Esophagus muscularis mucosa (tissue), 4 donors: ENCODE data around the gene STIL. TPM values are rescaled to one million over a fixed set of nuclear protein-coding genes. Genes with fewer than 3 reads are reported as not detected.

Experiments used
- DNase-seq: peaks from one replicate; pipeline ENCODE4 v3.0.0-alpha.2; 2017; ENCODE audit errors: extremely low spot score
- H3K27ac ChIP-seq, 4 donors: fragments of 200-600 bp; sonication (generic); replicated peaks in 1 of 4; 1 replicate in 3 of 4; 2 replicates in 1 of 4; pipeline ENCODE4 v1.5.1; 2016 to 2019; ENCODE audit warnings: mild to moderate bottlenecking in 1 of 4
- H3K27me3 ChIP-seq, 4 donors: fragments of 200-600 bp; sonication (generic); one replicate each; pipeline versions ENCODE4 v1.5.1 to v1.6.0; 2016 to 2019
- H3K36me3 ChIP-seq, 4 donors: fragments of 200-600 bp; sonication (generic); one replicate each; pipeline ENCODE4 v1.5.1; 2016 to 2019
- H3K4me1 ChIP-seq, 4 donors: fragments of 200-600 bp; sonication (generic); one replicate each; pipeline ENCODE4 v1.5.1; 2016 to 2019
- H3K4me3 ChIP-seq, 4 donors: fragments of 200-600 bp; sonication (generic); 1 replicate in 2 of 4; 2 replicates in 2 of 4; pipeline ENCODE4 v1.5.1; 2016 to 2019; ENCODE audit warnings: mild to moderate bottlenecking in 4 of 4, moderate library complexity in 1 of 4
- H3K9me3 ChIP-seq, 4 donors: fragments of 200-600 bp; sonication (generic); 1 replicate in 3 of 4; 2 replicates in 1 of 4; pipeline ENCODE4 v1.5.1; 2016 to 2019
- CTCF ChIP-seq, 3 experiments: fragments of 200-600 bp in 2 of 3; fragments of 450-650 bp in 1 of 3; sonication (generic) in 2 of 3; IDR thresholded peaks; one replicate each; pipeline ENCODE4 v1.5.1; 2017 to 2019; ENCODE audit warnings: antibody characterized with exemption in 3 of 3, mild to moderate bottlenecking in 2 of 3, moderate library complexity in 1 of 3
- EP300 ChIP-seq: sonication (generic); formaldehyde crosslinking; IDR thresholded peaks from one replicate; pipeline ENCODE4 v1.6.1; 2017; ENCODE audit warnings: antibody characterized with exemption
- POLR2A ChIP-seq: fragments of 450-650 bp; IDR thresholded peaks from one replicate; pipeline ENCODE4 v1.6.1; 2017; ENCODE audit warnings: antibody characterized with exemption, moderate library complexity, mild to moderate bottlenecking, low read depth
- POLR2AphosphoS5 ChIP-seq, 2 donors: sonication (generic); formaldehyde crosslinking; IDR thresholded peaks; one replicate each; pipeline ENCODE4 v1.6.1; 2017; ENCODE audit warnings: antibody characterized with exemption in 2 of 2
- WGBS: methylation state at CpG from one replicate; pipeline ENCODE4 v1.1.5; 2018; 5-methylcytosine and 5-hydroxymethylcytosine counted together
- intact Hi-C: fragments of 100-400 bp; cut with DNase I; formaldehyde crosslinking; loops from one replicate; pipeline ENCODE4 v1.15.1; 2023
- total RNA-seq, 4 donors: library from RNA; depleted of rRNA; stranded (reverse); fragments of >200 nt; gene quantifications; one replicate each; pipeline versions ENCODE4 v1.1.0 to v1.2.1, GENCODE V29; 2016

The STIL gene
- total RNA-seq, 4 donors from 2014 or later, result 0.06 to 2.5 (median 0.78) TPM

- Histone ChIP-seq H3K9me3 (no peaks in the 10 kb centered on the region), H3K36me3 (peaks cover 0 to 11% (median 4%) of the 10 kb centered on the region in 4 donors), H3K4me3 (no peak overlapping the region), H3K27ac (no peak overlapping the region), H3K27me3 (peaks cover 0 to 8% (median 0%) of the 10 kb centered on the region in 4 donors), H3K4me1 (peaks cover 0 to 11% (median 10%) of the 10 kb centered on the region in 4 donors)
- no peak for DNase-seq
- no peak for TF ChIP-seq EP300
- TF ChIP-seq POLR2A, result no peak
- no peak for TF ChIP-seq CTCF (IDR thresholded peaks at IDR 0.05)
- no peak for TF ChIP-seq POLR2AphosphoS5 (IDR thresholded peaks at IDR 0.05)
- intact Hi-C loops, result no loop called here
- WGBS, result 86% methylated on average over 12 of the region's 12 CpGs
Measured at GRCh38 chr1:47216278-47217059, 97.5 kb downstream of the STIL start.

- Histone ChIP-seq H3K27me3 (peaks cover 0 to 5% (median 0%) of the 10 kb centered on the region in 4 donors), H3K36me3 (peaks cover 0 to 11% (median 4%) of the 10 kb centered on the region in 4 donors), H3K9me3 (no peaks in the 10 kb centered on the region), H3K4me1 (peaks cover 0 to 16% (median 12%) of the 10 kb centered on the region in 4 donors), H3K4me3 (no peak overlapping the region), H3K27ac (no peak overlapping the region)
- TF ChIP-seq POLR2AphosphoS5 (IDR thresholded peaks at IDR 0.05) (no peak), POLR2A (no peak), EP300 (no peak), CTCF (IDR thresholded peaks at IDR 0.05) (no peak)
- intact Hi-C loops, result no loop called here
- DNase-seq, result no peak
- 92% methylated on average over 4 of the region's 4 CpGs for whole genome bisulfite sequencing
Measured at GRCh38 chr1:47215713-47216112, 98.2 kb downstream of the STIL start.

GRCh38 chr1:47214549-47214948 is 99.4 kb downstream of the STIL start:
- DNase-seq, result no peak
- WGBS, result 83% methylated on average over 3 of the region's 3 CpGs
- H3K36me3 ChIP-seq, result peaks cover 0 to 2% (median under 1%) of the 10 kb centered on the region in 4 donors
- H3K27ac ChIP-seq, result no peak overlapping the region
- peaks cover 0 to 10% (median 0%) of the 10 kb centered on the region in 4 donors for H3K27me3 ChIP-seq
- no peak for TF ChIP-seq POLR2AphosphoS5 (IDR thresholded peaks at IDR 0.05)
- TF ChIP-seq EP300, result no peak
- no peak for TF ChIP-seq POLR2A
- no peak for TF ChIP-seq CTCF (IDR thresholded peaks at IDR 0.05)
- no peak overlapping the region for H3K4me3 ChIP-seq
- no peaks in the 10 kb centered on the region for H3K9me3 ChIP-seq
- peaks cover 0 to 16% (median 12%) of the 10 kb centered on the region in 4 donors for H3K4me1 ChIP-seq
- intact Hi-C loops, result no loop called here

- peaks cover 0 to 16% (median 12%) of the 10 kb centered on the region in 4 donors for H3K4me1 ChIP-seq
- intact Hi-C loops, result no loop called here
- H3K4me3 ChIP-seq, result no peak overlapping the region
- 87% methylated on average over 10 of the region's 11 CpGs for WGBS
- peaks cover 0 to 22% (median 0%) of the 10 kb centered on the region in 4 donors for H3K27me3 ChIP-seq
- DNase-seq, result no peak
- H3K36me3 ChIP-seq, result no peaks in the 10 kb centered on the region
- H3K27ac ChIP-seq, result no peak overlapping the region
- H3K9me3 ChIP-seq, result no peaks in the 10 kb centered on the region
- TF ChIP-seq EP300 (no peak), POLR2A (no peak), POLR2AphosphoS5 (IDR thresholded peaks at IDR 0.05) (no peak), CTCF (IDR thresholded peaks at IDR 0.05) (no peak)
Measured at GRCh38 chr1:47213230-47213963, 100.5 kb downstream of the STIL start.
